ENCODE results near the gene EDEM3.
A peak's percentile ranks its signal among the peaks of the same experiment; 100 is the strongest.
"Not testable (repeated sequence)": the region's sequence is repeated elsewhere in the genome, so short reads cannot be mapped to it uniquely, and the experiment has no call there.

Gene EDEM3

GRCh38 chr1:184716158-184716557, 38.5 kb downstream of the EDEM3 start:
- DNase-seq = no peak

DNA sequence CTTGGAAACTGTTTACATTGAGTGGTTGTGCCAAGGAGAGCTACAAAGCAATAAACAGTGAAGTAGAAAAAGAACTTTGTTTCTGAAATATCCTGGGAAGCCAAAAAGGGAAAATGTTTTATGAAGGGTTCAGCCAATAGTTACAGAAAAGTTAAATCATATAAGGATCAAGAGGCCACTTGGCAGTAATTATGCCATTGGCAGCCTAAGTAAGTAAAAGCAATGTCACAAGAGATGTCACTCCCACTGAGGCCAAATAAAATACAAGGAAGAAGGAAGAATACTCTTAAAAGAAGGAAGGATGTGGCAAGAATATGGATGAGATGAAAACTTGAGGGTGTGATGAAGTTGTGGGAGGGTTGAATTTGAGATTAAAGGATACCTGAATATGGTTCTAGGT, 45.2 kb downstream of the EDEM3 start:
- no peak for DNase-seq

DNA sequence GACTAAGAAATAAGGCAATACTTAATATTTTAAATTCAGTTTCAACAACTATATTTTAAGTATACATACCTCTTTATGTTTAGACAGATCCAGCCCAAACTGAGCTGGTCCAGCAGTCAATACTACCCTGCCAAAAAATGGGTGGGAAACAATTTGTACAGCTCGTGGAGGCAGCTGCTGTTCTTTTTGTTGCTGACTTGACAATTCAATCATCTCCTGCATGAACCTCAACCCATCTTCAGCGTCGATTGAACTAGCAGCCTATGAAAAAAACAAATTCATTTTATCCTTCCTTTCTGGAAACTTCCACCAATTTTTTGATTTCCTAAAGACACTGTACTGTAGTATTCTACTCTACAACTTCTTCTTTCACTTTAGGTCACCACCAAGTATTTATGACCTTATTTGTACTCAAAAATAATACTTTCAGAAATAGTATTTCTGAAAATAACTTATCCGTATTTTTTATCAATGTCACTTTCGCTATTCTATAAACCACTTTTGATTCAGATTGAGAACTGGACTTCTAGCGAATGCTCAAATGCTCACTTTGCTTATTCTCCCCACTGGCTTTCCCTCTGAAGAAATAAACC, 46.5 kb downstream of the EDEM3 start:
- no peak for DNase-seq

DNA sequence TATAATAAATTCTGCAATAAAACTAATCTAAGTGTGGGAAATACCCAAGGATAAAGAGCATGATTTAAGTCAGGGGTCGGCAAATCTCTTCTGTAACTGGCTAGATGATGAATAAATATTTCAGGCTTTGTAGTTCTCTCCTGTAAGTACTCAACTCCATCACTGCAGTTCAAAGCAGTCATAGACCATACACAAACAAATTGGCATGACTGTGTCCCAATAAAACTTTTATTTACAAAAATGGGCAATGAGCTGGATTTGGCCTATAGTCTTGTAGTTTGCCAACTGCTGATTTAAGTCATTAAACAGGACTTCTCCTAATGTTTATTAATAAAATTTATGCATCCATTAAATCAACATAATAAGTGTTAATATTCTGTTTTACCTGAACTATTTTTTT, 49.4 kb downstream of the EDEM3 start:
- DNase-seq = no peak

DNA sequence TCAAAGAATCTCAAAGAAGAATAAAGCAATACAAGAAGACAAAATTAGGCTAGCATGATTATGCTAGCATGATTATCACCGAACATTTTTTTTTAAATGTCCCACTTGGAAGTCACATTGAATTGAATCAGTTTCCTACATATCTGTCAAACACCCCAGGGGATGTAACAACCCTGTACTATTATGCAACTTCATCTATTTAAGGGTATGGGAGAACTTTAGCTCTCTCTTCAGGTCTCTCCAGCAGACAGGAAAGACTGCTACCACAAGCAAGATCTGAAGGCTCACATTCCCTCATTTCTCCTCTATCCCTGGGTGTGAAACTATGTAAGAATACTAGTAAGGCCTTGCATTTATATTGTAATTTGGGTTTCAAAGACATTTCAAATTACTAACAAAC, 52.8 kb downstream of the EDEM3 start:
- no peak for DNase-seq

DNA sequence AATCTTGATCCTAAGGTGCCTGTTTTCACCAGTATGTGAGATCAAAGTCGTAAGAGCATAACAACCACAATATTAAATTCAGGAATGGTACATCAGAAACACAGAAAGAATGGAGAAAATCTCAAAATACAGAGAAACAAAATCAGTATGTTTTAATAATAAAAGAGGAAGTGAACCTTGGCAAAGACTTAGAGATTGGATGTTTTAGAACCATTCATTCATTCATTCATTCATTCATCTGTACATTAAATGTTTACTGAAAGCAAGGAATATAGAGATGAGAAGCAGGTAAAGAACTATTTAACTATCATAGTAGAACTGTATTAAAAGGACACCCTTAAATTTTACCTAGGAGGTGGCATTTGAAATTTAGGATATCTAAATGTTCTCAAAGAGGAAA, 55.7 kb downstream of the EDEM3 start:
- no peak for DNase-seq

DNA sequence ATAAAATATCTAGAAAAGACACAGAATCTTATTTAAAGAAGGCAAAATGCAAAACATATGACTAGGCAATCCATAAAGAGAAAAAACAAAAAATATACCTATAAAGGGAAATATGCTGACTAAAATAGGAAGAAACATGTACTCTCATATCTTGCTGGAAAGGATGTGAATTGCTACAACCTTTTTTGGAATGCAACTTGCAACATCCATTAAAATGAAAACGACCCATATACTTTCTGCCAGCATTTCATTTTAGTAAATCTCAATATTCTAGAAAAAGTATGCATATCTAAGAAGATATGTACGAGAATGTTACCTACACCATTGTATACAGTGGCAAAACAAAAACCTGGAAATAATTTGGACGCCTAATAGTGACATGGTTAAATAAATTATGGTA, 56.6 kb downstream of the EDEM3 start:
- no peak for DNase-seq

DNA sequence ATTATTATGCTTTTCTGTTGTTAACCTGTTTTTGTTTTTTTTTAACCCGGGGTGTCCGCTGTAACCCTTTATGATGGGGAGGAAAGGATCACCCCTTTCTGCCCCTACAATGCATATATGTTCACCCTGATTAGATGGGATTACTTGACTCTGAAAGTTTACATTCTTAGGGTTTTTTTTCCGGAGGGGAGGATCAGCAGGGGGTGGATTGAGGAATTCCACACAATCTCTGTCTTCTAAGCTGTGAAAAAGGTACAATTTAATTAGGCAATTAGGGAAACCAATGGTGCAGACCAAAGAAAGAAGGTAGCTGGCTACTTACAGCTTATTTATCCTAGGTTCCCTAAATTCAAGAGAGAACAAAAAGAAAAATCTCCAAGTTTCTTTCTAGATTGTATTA, 58.3 kb downstream of the EDEM3 start:
- no peak for DNase-seq

DNA sequence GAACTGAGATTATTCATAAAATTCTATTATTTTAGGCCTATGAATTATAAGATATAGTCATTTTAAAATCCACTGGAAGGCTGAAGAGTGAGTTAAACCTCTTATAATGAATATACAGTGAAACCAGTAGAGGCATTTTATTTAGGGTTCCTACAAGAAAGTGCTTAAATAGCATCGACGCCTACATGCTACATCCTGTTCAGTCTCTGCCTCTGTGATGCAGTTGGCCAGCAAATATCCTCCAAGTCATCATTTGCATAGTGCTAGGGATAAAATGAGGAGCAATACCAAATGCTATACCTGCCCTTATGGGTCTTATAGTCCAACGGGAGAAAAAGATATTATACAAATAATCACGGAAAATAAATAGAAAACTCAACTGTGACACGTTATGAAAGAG, 59.6 kb downstream of the EDEM3 start:
- DNase-seq = no peak

DNA sequence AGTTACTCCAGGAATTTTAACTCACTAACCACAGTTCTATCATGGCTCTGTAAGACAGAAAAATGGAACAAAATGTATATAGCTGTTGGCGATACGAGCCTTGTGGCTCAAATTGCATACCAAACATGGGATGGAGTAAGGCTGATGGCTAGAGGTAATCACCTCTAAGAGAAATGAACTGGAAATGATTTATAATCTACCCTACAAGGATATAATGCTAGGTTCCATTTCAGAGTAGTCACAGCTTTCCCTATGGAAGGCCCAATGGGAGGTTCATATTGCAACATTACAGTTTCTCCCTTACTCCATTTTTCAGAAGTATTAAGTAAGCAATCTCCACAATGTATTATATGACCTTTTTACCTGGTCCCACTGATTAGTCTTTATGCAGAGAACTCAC, 61.6 kb downstream of the EDEM3 start:
- DNase-seq = no peak

DNA sequence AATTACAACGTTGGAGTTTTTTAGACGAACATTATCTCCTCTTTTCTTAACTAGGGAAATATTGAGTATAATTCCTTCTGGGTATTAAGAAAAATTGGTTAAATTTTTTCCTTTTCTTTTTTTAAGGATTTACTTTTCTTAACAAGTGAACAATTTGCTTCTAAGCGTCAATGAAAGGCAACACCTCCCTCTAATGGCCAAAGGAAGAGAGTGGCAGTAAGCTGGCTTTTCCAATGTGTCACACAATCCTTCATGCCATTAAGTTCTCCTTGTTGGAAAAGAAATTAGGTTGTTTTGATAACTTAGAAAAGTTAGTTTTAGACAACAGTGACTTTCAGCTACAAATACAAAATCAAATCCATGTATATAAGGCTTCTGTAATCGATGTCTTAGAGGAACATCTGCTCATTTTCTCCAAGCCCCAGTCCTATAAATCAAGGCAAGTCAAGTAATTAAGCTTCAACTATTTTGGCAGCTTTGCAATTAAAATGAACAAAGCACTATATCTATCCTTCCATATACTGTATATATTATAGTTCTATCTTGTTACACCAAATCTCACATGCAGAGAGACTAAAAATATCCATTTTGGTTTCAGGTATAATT, 62.8 kb downstream of the EDEM3 start:
- no peak for DNase-seq

- peak; percentile 34 for DNase-seq
Observed at GRCh38 chr1:184686540-184686939, 68.1 kb downstream of the EDEM3 start.

DNA sequence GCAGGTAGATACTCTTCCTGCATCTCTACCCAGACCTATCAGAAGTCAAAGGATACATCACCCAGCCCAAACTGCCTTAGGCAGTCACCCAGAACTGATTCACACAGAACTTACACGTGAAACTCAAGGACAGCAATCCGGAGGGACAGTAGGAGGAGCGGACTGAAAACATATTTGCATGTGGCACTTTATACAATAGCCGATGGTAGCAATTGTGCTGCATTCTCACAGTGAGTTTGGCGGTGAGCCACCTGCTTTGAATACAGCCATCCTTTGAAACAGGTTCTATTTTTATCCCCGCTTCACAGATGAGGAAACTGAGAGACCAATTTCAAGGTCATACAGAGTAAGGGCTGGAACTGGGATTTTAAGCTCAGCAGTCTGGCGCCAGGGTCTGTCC, 69.5 kb downstream of the EDEM3 start:
- DNase-seq = no peak

DNA sequence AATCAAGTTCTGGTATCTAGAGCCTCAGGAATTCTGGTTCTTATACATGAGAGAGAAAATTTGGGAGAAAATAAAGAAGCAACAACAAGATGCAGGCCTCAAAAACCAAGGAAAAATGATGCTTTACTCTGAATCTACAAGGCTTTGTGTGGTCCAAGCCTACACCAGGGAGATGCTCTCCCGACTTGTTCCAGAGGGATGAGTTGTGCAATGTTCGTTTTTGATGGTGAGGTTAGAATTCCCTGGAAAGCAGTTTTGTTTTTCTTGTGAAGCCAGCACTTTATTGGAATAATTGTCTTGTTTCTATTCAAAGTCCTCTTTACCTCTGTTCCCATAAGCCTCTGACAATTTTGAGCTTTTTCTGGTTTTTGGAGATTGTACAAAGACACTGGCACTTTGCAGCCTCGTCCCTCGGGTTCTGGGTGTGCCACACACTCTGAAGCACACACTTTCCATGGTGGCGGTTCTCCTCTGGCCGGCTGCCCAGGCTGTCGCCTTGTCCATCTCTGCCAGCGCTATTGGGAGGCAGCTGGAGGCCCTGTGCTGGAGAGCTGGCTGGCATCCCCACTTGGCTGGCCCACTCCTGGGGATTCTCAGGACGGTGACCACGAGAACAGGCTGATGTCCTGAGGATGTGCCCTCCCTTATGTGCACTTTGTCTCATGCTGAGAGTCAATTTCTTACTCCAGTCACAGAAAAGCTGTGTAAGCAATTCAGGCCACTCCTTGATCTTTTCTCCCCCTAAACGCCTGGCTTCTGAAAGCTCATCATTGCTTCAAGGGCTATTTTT, 70.2 kb downstream of the EDEM3 start:
- DNase-seq = peak; percentile 55

DNA sequence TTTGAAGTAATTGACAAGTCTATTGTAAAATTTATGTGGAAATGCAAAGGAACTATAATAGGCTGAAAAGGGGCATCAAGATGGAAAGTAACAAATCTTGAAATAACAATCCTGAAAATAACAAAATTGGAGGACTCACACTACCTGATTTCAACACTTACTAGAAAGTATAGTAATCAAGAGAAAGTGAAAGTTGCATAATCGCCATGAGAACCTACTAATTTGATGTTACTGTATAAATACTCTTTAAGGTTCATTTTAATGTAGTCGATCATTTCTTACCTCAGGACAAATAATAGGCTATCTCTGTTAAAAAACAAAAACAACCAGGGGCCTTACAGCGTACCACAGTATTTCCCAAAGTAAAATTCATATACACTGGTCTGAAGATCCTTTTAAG, 71.7 kb downstream of the EDEM3 start:
- DNase-seq = no peak

DNA sequence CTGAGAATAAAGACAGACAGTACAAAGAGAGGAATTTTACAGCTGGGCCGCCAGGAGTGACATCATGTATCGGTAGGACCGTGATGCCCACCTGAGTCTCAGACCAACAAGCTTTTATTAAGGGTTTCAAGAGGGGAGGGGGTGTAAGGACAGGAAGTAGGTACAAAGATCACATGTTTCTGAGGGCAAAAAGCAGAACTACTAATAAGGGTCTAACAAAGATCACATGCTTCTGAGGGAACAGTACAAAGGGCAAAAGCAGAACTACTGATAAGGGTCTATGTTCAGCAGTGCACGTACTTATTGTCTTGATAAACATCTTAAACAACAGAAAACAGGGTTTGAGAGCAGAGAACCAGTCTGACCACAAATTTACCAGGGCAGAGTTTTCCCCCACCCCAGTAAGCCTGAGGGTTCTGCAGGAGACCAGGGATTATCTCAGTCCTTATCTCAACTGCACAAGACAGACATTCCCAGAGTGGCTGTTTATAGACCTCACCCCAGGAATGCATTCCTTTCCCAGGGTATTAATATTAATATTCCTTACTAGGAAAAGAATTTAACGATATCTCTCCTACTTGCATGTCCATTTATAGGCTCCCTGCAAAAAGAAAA, 73.9 kb downstream of the EDEM3 start:
- DNase-seq = not testable (repeated sequence)

DNA sequence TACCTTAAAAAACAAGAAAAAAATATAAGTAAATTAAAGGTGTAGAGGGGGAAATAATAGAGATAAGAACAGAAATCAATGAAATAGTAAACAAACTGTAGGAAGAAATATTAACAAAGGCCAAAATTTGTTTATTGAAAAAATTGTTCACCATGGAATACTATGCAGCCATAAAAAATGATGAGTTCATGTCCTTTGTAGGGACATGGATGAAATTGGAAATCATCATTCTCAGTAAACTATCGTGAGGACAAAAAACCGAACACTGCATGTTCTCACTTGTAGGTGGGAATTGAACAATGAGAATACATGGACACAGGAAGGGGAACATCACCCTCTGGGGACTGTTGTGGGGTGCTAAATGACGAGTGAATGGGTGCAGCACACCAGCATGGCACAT, 75.2 kb downstream of the EDEM3 start:
- DNase-seq = not testable (repeated sequence)

DNA sequence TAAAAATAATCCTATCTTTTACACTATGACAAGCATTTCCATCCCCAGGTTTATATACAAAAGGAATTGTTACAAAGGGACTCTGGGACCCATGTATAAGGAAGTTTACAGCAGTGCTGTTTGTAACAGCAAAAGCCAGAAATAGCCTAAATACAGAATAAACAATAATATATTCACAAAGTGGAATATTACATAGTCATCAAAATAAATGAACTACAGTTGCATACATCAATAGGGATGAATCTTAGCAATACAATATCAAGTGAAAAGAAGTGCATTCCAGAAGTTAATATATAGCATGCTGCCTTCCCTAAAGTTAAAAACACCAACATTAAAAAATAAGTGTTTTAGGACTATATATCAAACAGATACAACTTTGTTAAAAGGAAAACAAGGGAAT, 77.3 kb downstream of the EDEM3 start:
- no peak for DNase-seq

DNA sequence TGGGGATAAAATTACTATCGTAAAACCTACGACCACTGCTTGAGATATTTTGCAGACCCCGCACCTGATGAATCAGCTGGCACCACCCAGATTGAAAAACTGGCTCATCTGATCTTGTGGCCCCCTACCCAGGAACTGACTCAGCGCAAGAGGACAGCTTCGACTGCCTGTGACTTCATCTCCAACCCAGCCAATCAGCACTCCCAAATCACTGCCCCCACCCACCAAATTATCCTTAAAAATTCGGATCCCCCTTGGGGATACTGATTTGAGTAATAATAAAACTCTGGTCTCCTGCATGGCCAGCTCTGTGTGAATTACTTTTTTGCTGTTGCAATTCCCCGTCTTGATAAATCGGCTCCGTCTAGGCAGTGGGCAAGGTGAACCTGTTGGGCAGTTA, 81.4 kb downstream of the EDEM3 start:
- DNase-seq = no peak

DNA sequence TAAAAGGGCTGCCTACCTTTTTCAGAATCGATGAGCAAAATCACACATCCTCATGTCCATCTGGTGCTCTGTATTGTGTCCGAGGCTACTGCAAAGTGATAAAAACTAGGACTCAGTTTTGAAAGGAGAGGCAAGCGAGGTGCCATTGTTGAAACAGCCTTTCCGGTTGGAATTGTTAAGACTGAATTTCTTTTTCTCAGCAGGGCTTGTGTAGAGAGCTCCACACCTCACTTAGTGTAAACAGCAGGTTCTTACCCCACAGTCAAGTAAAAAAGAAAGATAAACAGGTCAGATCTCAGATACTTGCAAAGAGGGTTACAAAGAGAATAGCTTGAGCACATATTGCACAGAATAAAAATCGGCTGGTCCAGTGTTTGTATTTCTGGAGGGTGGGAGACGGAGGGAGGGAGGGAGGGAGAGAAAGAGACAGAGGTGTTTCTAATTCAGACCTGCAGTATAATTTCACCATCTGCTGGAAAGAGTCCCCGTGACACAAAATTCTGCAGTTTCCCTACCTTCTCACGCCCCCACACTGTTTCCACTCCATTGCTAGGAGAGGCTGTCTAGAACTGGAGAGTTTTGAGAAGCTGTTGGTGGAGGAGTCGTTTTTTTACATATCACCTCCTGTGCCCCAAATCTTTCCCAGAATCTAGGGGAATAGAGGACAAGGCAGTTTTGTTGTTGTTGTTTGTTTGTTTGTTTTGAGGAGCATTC, 82.5 kb downstream of the EDEM3 start:
- DNase-seq = no peak

DNA sequence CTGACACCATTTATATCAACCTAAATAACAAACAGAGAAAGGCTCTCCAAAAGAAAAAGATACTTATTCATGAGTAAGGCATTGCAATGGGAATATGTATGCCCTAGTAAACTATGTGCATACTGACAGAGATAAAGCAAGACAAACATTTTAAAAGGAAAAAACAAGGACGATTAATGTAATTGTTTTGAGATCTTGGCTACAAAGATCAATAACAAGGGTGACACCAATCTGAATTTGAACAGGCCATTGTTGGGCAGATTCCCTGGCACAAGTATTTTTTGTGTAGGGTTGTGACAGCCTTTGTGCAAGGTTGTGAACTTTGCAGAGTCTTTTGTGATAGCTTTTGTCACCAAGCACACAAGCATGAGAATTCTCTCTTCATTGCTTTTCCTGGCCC, 85.3 kb downstream of the EDEM3 start:
- no peak for DNase-seq

DNA sequence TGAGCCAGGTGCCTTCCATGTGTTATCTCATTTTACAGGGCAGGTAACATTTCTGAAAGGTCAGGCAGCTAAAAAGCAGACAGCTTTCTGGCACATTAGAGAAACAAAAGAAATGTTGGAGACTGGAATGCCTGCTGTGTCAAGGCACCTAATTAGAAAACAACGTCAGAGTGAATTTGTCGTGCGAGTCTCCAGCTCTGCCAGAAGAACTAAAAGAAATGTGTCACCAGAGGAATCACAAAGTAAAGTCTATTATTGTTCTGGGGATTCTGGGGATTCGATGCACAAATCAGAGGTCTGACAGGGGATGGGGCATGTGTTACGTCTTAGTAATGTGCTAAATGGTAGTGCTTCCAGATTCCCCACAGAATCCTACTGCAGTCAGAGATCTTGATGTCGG, 89.3 kb downstream of the EDEM3 start:
- no peak for DNase-seq

DNA sequence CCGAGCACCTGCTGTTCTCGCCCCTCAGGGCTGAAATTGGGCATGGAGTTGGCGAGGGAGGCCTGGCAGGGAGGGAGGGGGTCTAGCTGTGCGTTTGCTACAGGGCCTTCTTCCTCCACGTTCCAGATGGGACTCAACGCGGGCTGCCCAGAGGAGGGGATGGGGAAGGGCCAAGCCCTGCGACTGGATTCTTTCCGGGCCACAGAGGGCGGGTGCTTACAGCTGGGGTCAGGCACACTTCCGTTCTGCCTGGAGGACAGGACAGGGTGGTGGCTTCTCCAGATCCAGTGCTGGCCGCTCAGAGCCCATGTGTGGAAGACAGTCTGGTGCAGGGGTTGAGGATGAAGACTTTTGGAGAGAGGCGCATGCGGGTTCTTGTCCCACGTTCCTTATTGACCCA, 90.0 kb downstream of the EDEM3 start:
- no peak for DNase-seq
